ENCODE measurements around the gene CACHD1. TPM values are rescaled to one million over a fixed set of nuclear protein-coding genes. Genes with fewer than 3 reads are reported as not detected.

CACHD1 gene
- total and polyA plus RNA-seq, 9 of the 15 experiments (the other 6 are each of a cell fraction or from before 2014, with no cell fraction given) = 0.07 TPM; not detected in 8

GRCh38 chr1:64497088-64497883 lies 27.4 kb downstream of the CACHD1 start:
- Histone ChIP-seq H3K79me2 (ENCODE audit: control insufficient read depth, insufficient read depth, low read length) (no peaks in the 10 kb centered on the region), H3K9me1 (ENCODE audit: control insufficient read depth, insufficient read depth, low read length) (no peaks in the 10 kb centered on the region), H3K27ac (ENCODE audit: extremely low read depth, low read depth, low read length) (no peak overlapping the region), H3K4me2 (ENCODE audit: insufficient read depth, low read length) (no peak overlapping the region), H3K9ac (ENCODE audit: insufficient read depth in 1 of 2, low read depth in 2 of 2, low read length in 2 of 2) (no peak overlapping the region), H3K4me3 (no peak overlapping the region), H3K9me3 (replicated peaks; ENCODE audit: control insufficient read depth, insufficient read depth, low read depth, low read length) (no peaks in the 10 kb centered on the region), H3K36me3 (ENCODE audit: control insufficient read depth, insufficient read depth, low read length) (no peaks in the 10 kb centered on the region), H2AFZ (ENCODE audit: low read depth, low read length) (no peak overlapping the region), H3K27me3 (ENCODE audit: control insufficient read depth in 2 of 2, insufficient read depth in 2 of 2, low read length in 2 of 2) (0 out of 5 replicates have a peak, but pooled peaks cover 0 to 6% of the 10 kb centered on the region in 2 experiments), H3K4me1 (replicated peaks in 1 of 2; ENCODE audit: control insufficient read depth in 2 of 2, insufficient read depth in 2 of 2, low read length in 2 of 2) (no peaks in the 10 kb centered on the region), H4K20me1 (replicated peaks; ENCODE audit: control insufficient read depth, insufficient read depth, low read length) (no peaks in the 10 kb centered on the region)
- FAIRE-seq (no peak), ATAC-seq (no peak), DNase-seq (ENCODE audit: extremely low read depth in 1 of 4, low spot score in 3 of 4) (no peak)
- in situ Hi-C loops (cut with MboI) (no loop called here), intact Hi-C loops (cut with micrococcal nuclease) (no loop called here)
- no TSS peak for BruUV-seq (replicated peaks)
- WGBS (ENCODE audit: insufficient coverage, low coverage, missing lambda C conversion rate) = 3% methylated on average over 4 of the region's 4 CpGs
- CTCF ChIA-PET (ENCODE audit: low intra/inter-chr PET ratio) = no interaction called here
- POLR2A ChIA-PET = interaction anchor here (1.0 kb wide), 1 partner anchor 30 kb away, joined by 4 read pairs; no protein-coding TSS in a partner anchor
- TF ChIP-seq DDX20 (tag; IDR thresholded peaks at IDR 0.05; ENCODE audit: low read depth) (no peak), TEAD2 (tag; IDR thresholded peaks at IDR 0.05) (no peak), MBD2 (IDR thresholded peaks at IDR 0.05; ENCODE audit: borderline replicate concordance, low read depth) (no peak), THRA (IDR thresholded peaks at IDR 0.05) (no peak), KAT7 (CRISPR knock-in tag; IDR thresholded peaks at IDR 0.05; ENCODE audit: borderline replicate concordance) (no peak), MYNN (IDR thresholded peaks at IDR 0.05) (no peak), MYNN (CRISPR knock-in tag; IDR thresholded peaks at IDR 0.05) (no peak), FUS (optimal IDR thresholded peaks at IDR 0.05; ENCODE audit: low read depth, low read length) (no peak), SP2 (IDR thresholded peaks at IDR 0.05; ENCODE audit: extremely low read depth, low read depth, low read length, poor library complexity, severe bottlenecking) (no peak), ARHGAP35 (IDR thresholded peaks at IDR 0.05; ENCODE audit: partially characterized antibody) (no peak), GABPB1 (CRISPR knock-in tag; IDR thresholded peaks at IDR 0.05) (no peak), HNRNPK (IDR thresholded peaks at IDR 0.05; ENCODE audit: low read depth, low read length, poor library complexity, severe bottlenecking) (no peak), ZNF41 (CRISPR knock-in tag; conservative IDR thresholded peaks at IDR 0.05) (no peak), HOXB6 (CRISPR knock-in tag; IDR thresholded peaks at IDR 0.05; ENCODE audit: borderline replicate concordance) (no peak), ELF2 (CRISPR knock-in tag; IDR thresholded peaks at IDR 0.05) (no peak), AFF1 (IDR thresholded peaks at IDR 0.05; ENCODE audit: low read depth in 1 of 2, partially characterized antibody in 2 of 2) (no peak), SAP30 (IDR thresholded peaks at IDR 0.05; ENCODE audit: borderline replicate concordance, insufficient read depth, low read depth, low read length, poor library complexity, severe bottlenecking) (no peak), PHB (CRISPR knock-in tag; IDR thresholded peaks at IDR 0.05) (no peak)

All from K562 (cell line).